HT1080 (cell line): ENCODE results near the gene CDR2. TPM values are rescaled to one million over a fixed set of nuclear protein-coding genes. Genes with fewer than 3 reads are reported as not detected.
A peak's percentile ranks its signal among the peaks of the same experiment; 100 is the strongest.
"Not testable (repeated sequence)": the region's sequence is repeated elsewhere in the genome, so short reads cannot be mapped to it uniquely, and the experiment has no call there.

Source experiments
- DNase-seq: peaks from one replicate; pipeline ENCODE4 v3.0.0-alpha.2; 2015; ENCODE audit warnings: low read depth
- total RNA-seq: library from RNA; depleted of rRNA; stranded (reverse); fragments of >200 nt; shearing (Covaris generic); gene quantifications from 2 replicates; pipeline ENCODE4 v1.2.3, GENCODE V29; 2014; rRNA removed

CDR2 gene
- total RNA-seq, 1 experiment from 2014 or later = 18.2 TPM

DNA sequence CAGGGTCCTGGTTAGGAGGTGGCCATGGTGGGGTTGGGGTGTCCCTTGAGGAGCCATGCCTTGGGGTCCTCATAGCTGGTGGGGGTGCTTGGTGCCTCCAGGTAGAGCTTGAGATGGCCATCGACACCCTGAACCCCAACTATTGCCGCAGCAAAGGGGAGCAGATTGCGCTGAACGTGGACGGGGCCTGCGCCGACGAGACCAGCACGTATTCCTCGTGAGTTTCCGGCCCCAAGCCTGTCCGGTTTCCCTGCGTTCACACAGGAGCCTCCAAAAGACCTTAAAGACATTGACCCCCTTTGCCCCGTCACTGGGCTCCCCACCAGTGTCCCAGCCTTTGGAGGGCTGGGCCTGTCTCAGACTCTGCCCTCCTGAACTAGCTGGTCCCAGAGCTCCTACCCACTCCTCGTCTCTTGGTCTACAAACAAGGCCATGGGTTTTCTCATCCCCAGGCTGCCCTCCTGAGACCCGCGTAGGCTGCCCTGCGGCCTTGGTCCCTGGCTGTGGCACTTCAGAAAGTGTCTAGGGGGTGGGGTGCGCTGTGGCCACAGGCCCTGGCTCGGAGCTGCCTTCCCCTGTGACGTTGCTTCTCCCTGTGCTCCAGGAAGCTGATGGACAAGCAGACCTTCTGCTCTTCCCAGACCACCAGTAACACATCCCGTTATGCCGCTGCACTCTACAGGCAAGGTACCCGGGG, 65.4 kb downstream of the CDR2 start:
- no peak for DNase-seq

DNA sequence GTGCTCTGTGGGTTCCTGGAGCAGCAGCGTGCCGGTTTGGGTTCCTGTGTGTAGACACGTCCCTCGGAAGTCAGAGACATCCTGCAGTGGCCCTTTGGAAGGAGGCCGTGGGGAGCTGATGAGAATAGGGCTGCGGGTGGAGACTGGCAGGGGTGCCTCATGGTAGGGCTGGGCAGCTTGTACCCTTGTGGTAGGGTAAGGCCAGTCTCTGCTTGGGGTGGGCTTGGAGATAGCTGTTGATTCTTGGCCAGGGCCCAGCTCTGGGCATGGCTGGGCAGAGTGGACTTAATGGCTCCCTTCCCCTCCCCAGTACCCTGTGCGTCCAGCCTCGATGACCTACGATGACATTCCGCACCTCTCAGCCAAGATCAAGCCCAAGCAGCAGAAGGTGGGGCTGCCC, 66.6 kb downstream of the CDR2 start:
- no peak for DNase-seq

GRCh38 chr16:22306788-22307187, 67.6 kb downstream of the CDR2 start:
- no peak for DNase-seq

DNA sequence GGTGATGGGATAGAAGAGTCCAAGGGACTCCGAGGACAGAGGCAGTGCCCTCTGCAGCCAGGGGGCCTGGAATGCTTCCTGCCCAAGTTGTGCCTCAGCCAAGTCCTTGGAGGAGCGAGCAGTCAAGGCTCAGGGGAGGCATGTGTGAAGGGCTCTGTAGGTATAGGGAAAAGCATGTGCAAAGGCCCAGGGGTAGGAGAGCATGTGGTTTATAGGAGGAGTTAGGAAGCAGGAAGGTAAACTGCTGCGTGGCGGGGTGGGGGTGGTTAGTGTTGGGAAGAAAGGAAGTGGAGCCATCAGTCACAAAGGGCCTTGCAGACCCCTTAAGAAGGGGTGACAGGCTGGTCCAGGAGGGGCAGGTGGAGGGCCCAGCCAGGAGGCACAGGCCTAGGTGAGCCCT, 70.0 kb downstream of the CDR2 start:
- no peak for DNase-seq

GRCh38 chr16:22302776-22303363, 71.5 kb downstream of the CDR2 start:
- DNase-seq = no peak

GRCh38 chr16:22301423-22301822, 73.0 kb downstream of the CDR2 start:
- DNase-seq = not testable (repeated sequence)

GRCh38 chr16:22300427-22301071, 73.9 kb downstream of the CDR2 start:
- DNase-seq = peak; percentile 36

DNA sequence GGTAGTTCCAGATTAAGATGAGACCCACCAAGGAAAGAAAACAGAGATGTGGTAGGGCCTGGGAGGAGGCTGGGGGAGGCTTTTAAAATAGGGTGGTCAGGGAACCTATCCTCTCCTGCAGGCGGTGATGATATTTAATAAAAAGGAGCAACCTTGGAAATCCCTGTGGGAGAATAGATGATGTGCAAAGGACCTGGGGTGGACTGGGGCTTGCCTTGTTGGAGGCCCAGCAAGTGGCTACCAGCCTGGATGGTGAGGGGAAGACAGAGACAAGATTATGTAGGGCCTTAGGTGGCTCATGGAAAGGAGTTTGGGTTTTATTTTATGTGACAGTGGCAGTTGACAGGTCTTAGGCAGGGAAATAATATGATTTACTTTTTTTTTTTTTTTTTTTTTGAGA, 75.4 kb downstream of the CDR2 start:
- DNase-seq = no peak

DNA sequence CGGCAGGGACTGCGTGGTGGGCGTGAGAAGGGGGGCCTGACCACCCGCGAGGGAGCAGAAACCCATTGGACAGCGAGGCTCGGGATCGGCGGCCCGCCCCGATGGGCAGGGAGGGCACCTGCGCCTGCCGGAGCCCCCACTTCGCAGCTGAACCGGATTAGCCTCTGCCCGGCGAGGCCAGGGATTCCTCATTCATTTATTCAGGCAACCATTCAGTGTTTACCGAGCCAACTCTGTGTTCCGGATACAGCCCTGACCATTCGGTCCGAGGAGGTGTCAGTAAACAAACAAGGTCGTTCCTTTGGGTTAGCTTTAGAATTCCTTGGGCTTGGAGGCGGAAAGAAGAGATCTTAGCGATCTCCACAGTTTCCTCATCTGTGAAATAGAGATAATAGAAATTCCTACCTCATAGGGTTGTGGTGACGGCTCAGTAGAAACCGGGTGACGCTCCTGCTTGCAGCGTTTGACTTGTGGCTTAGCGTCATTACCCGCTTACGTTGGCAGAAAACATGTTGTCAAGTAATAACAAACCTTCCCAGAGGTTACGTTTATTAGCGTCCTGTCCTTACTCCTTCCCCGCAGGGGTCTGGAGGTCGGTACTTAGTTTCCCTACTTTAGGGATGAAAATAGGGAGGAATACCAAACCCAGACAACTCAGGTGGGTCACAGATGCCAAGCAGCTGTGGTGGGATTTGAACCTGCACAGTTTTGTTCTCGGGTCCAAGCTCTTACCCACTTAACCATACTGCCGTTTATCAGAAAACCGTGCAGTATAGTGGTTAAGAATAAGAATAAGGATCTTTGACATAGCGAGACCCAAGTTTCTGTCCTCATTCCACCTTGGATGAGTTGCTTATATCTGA, 76.3 kb downstream of the CDR2 start:
- peak; percentile 95 for DNase-seq

- peak; percentile 97 for DNase-seq
These were observed 77.1 kb downstream of the CDR2 start, which contains the start of gene POLR3E for GRCh38 chr16:22297114-22297870. Gene POLR3E, plus strand, starts transcription at chr16:22297409. Its CDS starts 5,560 bp downstream, at chr16:22302969.

- DNase-seq = no peak
These were observed 78.0 kb downstream of the CDR2 start for GRCh38 chr16:22296225-22297113.

Other genes with a start within 250 kb of the CDR2 start
- gene SDR42E2, start 212.1 kb downstream of the CDR2 start, total RNA-seq = not detected in 2 replicates
- 22.8 and 23.6 TPM in 2 replicates for gene EEF2K, start 168.3 kb downstream of the CDR2 start, total RNA-seq
- 82.5 and 93.6 TPM in 2 replicates for gene POLR3E, start 77.2 kb downstream of the CDR2 start, total RNA-seq
- gene NPIPB5, start 136.3 kb upstream of the CDR2 start, total RNA-seq = 17.3 and 18.7 TPM in 2 replicates